22Rv1 (cell line): ENCODE data around the gene ZNF516.

ENCODE experiments used
- ZFX ChIP-seq: fragments of 450-650 bp; IDR thresholded peaks from 2 replicates; pipeline ENCODE4 v1.6.1; 2017; ENCODE audit warnings: antibody characterized with exemption, borderline replicate concordance
- TF ChIP-seq, protein P1 (sequence below): fragments of 450-650 bp; IDR thresholded peaks from 2 replicates; pipeline ENCODE4 v1.5.1; 2017; ENCODE audit warnings: mild to moderate bottlenecking

DNA sequence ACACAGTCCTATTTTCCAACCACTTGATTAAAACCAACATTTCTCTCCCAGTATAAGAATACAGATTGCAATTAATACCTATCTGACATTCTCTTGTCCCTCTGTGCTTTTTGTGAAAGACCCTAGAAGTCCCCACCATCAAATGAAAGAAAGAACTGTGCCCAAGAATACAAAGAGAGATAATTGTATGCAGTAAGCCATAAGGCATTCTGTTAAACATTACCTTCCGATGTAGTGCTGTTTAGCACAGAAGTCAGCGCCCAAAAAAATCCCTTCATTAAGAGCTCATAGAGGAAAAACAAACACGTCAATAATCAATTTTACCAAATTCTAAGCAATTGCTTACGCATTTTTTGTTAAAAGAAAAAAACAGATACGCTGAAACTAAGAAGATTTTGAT lies 41.1 kb downstream of the ZNF516 start:
- TF ChIP-seq, protein P1, sequence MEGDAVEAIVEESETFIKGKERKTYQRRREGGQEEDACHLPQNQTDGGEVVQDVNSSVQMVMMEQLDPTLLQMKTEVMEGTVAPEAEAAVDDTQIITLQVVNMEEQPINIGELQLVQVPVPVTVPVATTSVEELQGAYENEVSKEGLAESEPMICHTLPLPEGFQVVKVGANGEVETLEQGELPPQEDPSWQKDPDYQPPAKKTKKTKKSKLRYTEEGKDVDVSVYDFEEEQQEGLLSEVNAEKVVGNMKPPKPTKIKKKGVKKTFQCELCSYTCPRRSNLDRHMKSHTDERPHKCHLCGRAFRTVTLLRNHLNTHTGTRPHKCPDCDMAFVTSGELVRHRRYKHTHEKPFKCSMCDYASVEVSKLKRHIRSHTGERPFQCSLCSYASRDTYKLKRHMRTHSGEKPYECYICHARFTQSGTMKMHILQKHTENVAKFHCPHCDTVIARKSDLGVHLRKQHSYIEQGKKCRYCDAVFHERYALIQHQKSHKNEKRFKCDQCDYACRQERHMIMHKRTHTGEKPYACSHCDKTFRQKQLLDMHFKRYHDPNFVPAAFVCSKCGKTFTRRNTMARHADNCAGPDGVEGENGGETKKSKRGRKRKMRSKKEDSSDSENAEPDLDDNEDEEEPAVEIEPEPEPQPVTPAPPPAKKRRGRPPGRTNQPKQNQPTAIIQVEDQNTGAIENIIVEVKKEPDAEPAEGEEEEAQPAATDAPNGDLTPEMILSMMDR = no peak
- TF ChIP-seq ZFX = no peak
